ENCODE results near the gene OAT.

OAT gene

GRCh38 chr10:124458889-124459288, 40.2 kb upstream of the OAT start:
- H3K27ac ChIP-seq (ENCODE audit: low read depth, low read length, severe bottlenecking) = no peak overlapping the region
- H3K9me3 ChIP-seq (ENCODE audit: control insufficient read depth, low read length) = no peaks in the 10 kb centered on the region
- WGBS, 2 experiments (ENCODE audit: insufficient coverage in 2 of 2) = no CpG with 5 or more reads among the region's 2 CpGs

DNA sequence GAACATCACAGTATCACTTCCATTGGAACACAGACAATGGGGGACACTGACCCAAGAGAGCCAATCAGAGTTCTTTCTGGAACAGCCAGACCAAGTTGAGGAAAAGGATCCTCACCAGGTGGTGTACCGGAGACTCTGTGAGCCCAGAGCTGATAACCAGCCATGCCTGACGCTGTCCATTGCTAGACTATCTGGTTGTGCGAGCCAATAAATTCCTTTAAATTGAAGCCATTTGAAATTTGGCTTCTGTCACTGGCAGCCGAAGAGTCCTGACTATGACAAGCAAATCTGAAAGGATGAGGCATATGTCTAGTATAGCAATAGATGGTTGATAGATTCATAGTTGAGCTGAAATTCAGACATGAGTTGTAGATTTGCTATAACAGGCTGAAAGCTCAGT, 39.8 kb upstream of the OAT start:
- no peak overlapping the region for H3K4me3 ChIP-seq (ENCODE audit: extremely low read depth, insufficient read depth, low read length, poor library complexity, severe bottlenecking)
- 93 to 100% methylated on average over 4 of the region's 4 CpGs for WGBS, 2 experiments (ENCODE audit: insufficient coverage in 2 of 2)
- H3K4me1 ChIP-seq (ENCODE audit: control insufficient read depth, insufficient read depth, low read length, poor library complexity, severe bottlenecking) = peaks cover 5% of the 10 kb centered on the region
- no peaks in the 10 kb centered on the region for H3K36me3 ChIP-seq (ENCODE audit: control insufficient read depth, insufficient read depth, low read length)
- no peaks in the 10 kb centered on the region for H3K9me3 ChIP-seq (ENCODE audit: control insufficient read depth, low read length)
- H3K27ac ChIP-seq (ENCODE audit: low read depth, low read length, severe bottlenecking) = no peak overlapping the region

More at GRCh38 chr10:124458889-124459288, 40.2 kb upstream of the OAT start:
- Histone ChIP-seq H3K4me3 (ENCODE audit: extremely low read depth, insufficient read depth, low read length, poor library complexity, severe bottlenecking) (no peak overlapping the region), H3K4me1 (ENCODE audit: control insufficient read depth, insufficient read depth, low read length, poor library complexity, severe bottlenecking) (peaks cover 5% of the 10 kb centered on the region), H3K36me3 (ENCODE audit: control insufficient read depth, insufficient read depth, low read length) (no peaks in the 10 kb centered on the region)

DNA sequence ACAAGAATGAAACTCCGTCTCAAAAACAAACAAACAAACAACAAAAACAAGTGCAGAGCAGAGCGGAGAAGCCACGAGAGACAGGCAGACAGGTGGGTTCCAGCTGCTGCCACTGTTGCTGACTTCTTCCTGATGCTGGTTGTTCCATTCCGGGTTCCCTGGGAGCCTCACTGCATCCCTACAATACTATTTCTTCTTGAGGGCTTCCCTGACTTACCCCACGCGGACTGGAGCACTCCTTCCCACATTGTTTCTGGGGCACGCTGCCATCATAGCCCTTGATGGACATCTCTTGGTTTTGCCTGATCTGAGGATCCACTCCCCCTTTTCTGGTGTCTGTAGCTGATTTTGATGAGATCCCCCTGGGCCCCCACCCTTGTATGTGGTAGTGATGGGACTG, 36.7 kb upstream of the OAT start:
- Histone ChIP-seq H3K9me3 (ENCODE audit: control insufficient read depth, low read length) (no peaks in the 10 kb centered on the region), H3K4me1 (ENCODE audit: control insufficient read depth, insufficient read depth, low read length, poor library complexity, severe bottlenecking) (peaks cover 9% of the 10 kb centered on the region), H3K4me3 (ENCODE audit: extremely low read depth, insufficient read depth, low read length, poor library complexity, severe bottlenecking) (no peak overlapping the region), H3K27ac (ENCODE audit: low read depth, low read length, severe bottlenecking) (no peak overlapping the region), H3K36me3 (ENCODE audit: control insufficient read depth, insufficient read depth, low read length) (no peaks in the 10 kb centered on the region)
- 72 to 89% methylated on average over 6 to 7 of the region's 7 CpGs for WGBS, 2 experiments (ENCODE audit: insufficient coverage in 2 of 2)

DNA sequence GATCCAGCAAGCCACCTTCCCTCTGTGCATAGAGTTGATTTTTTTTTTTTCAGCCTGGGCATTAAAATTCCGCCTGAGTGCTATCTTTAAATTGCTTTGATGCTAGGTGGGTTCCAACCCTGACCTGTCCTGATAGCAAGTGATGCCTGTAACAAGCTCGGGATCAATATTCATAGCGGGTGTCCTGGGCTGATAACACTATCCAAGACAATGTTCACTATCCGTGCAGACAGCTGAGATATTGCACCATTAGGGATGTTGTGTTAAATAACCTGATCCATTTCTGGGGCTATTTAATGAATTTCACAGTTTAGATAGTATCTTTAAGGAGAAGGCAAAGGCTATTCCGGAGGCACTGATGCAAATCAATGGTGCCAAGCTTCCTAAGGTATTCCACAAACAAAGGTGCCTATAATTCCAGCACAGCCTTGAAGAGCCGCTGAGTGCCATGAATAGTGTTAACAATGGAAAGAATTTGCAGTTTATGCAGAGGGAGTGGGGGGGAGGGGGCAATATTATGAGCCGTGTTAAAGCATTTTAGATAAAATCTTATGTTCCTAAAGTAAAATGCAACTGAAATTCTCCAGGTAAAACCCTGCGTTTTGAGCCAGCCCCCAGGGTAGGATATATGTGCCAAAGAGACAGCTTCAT, 35.4 kb upstream of the OAT start:
- H3K9me3 ChIP-seq (ENCODE audit: control insufficient read depth, low read length) = no peaks in the 10 kb centered on the region
- H3K36me3 ChIP-seq (ENCODE audit: control insufficient read depth, insufficient read depth, low read length) = no peaks in the 10 kb centered on the region
- WGBS, 2 experiments (ENCODE audit: insufficient coverage in 2 of 2) = 25 to 35% methylated on average over 5 to 6 of the region's 8 CpGs
- H3K27ac ChIP-seq (ENCODE audit: low read depth, low read length, severe bottlenecking) = no peak overlapping the region
- H3K4me1 ChIP-seq (ENCODE audit: control insufficient read depth, insufficient read depth, low read length, poor library complexity, severe bottlenecking) = peaks cover 9% of the 10 kb centered on the region
- H3K4me3 ChIP-seq (ENCODE audit: extremely low read depth, insufficient read depth, low read length, poor library complexity, severe bottlenecking) = no peak overlapping the region

DNA sequence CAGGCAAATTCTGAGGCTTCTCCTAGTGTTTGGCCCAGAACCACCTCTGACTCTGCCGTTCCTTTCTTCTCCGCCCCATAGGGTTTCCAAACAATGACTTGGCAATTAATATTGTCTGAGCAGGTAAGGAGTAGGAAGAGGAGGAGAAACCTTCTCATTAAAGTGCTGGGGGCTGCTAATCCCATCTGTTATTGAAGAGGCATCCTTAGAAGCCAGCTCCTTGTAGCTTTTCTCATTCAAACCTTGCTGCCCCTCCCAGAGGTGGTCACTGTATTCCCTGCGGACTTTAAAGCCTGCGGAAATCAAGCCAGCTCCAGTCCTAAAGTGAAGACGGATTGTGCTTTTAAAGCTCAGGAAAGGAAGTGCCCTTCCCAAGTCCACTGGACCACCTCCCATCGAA, 32.6 kb upstream of the OAT start:
- Histone ChIP-seq H3K27ac (ENCODE audit: low read depth, low read length, severe bottlenecking) (no peak overlapping the region), H3K36me3 (ENCODE audit: control insufficient read depth, insufficient read depth, low read length) (no peaks in the 10 kb centered on the region), H3K9me3 (ENCODE audit: control insufficient read depth, low read length) (no peaks in the 10 kb centered on the region), H3K4me1 (ENCODE audit: control insufficient read depth, insufficient read depth, low read length, poor library complexity, severe bottlenecking) (peaks cover 12% of the 10 kb centered on the region), H3K4me3 (ENCODE audit: extremely low read depth, insufficient read depth, low read length, poor library complexity, severe bottlenecking) (no peak overlapping the region)
- 16 to 40% methylated on average over 6 of the region's 6 CpGs for WGBS, 2 experiments (ENCODE audit: insufficient coverage in 2 of 2)

GRCh38 chr10:124450783-124451057, 32.0 kb upstream of the OAT start:
- WGBS, 2 experiments (ENCODE audit: insufficient coverage in 2 of 2) = 7 to 24% methylated on average over 2 to 5 of the region's 5 CpGs
- no peaks in the 10 kb centered on the region for H3K9me3 ChIP-seq (ENCODE audit: control insufficient read depth, low read length)
- H3K36me3 ChIP-seq (ENCODE audit: control insufficient read depth, insufficient read depth, low read length) = no peaks in the 10 kb centered on the region
- no peak overlapping the region for H3K27ac ChIP-seq (ENCODE audit: low read depth, low read length, severe bottlenecking)
- no peak overlapping the region for H3K4me3 ChIP-seq (ENCODE audit: extremely low read depth, insufficient read depth, low read length, poor library complexity, severe bottlenecking)
- peaks cover 12% of the 10 kb centered on the region for H3K4me1 ChIP-seq (ENCODE audit: control insufficient read depth, insufficient read depth, low read length, poor library complexity, severe bottlenecking)

DNA sequence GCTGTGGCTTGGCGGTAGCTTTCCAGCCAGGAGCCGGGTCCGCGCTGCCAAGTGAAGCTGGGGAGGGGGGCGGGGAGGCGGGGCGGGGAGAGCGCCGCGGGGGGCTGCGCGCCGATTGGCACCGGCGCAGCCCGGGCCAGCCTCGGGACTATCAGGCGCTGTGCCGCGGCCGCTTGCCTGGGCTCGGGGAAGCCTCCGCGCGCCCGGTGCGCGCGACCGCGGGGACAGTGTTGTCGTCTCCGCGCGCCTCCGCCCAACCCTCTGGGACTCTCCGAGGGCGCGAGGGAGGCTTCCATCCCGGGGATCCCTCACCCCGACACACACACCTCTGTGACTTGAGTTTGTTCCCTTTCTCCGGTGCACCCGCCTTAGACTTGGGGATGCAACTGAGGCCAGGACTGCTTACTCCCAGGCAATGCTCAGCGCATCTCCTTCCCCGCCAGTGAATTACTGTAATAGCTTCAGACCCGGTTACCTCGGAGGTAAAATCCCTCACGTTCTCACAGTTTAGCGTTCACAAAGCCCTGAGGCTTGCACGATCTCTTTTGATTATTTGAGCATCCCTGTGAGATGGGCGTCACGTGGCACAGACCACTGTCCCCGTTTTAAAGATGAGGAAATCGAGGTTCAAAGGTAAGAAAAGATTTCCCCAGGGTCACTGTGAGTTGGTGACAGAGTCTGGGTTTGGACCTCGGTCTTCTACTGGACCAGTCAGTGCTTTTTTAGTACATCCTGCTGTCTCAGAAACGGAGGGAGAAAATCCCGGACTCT, 31.5 kb upstream of the OAT start, which contains the start of gene NKX1-2:
TSS of gene NKX1-2 (minus strand) at position 24 of the 771 bp plus-strand sequence. CDS start 92 bp downstream, outside the sequence.
- Histone ChIP-seq H3K9me3 (ENCODE audit: control insufficient read depth, low read length) (no peaks in the 10 kb centered on the region), H3K4me3 (ENCODE audit: extremely low read depth, insufficient read depth, low read length, poor library complexity, severe bottlenecking) (peak within 1 kb of the TSS; percentile 31), H3K27ac (ENCODE audit: low read depth, low read length, severe bottlenecking) (no peak within 1 kb of the TSS), H3K4me1 (ENCODE audit: control insufficient read depth, insufficient read depth, low read length, poor library complexity, severe bottlenecking) (peaks cover 12% of the 10 kb centered on the region), H3K36me3 (ENCODE audit: control insufficient read depth, insufficient read depth, low read length) (no peaks in the 10 kb centered on the region)
- 2 to 3% methylated on average over 41 to 43 of the region's 57 CpGs for WGBS, 2 experiments (ENCODE audit: insufficient coverage in 2 of 2)

DNA sequence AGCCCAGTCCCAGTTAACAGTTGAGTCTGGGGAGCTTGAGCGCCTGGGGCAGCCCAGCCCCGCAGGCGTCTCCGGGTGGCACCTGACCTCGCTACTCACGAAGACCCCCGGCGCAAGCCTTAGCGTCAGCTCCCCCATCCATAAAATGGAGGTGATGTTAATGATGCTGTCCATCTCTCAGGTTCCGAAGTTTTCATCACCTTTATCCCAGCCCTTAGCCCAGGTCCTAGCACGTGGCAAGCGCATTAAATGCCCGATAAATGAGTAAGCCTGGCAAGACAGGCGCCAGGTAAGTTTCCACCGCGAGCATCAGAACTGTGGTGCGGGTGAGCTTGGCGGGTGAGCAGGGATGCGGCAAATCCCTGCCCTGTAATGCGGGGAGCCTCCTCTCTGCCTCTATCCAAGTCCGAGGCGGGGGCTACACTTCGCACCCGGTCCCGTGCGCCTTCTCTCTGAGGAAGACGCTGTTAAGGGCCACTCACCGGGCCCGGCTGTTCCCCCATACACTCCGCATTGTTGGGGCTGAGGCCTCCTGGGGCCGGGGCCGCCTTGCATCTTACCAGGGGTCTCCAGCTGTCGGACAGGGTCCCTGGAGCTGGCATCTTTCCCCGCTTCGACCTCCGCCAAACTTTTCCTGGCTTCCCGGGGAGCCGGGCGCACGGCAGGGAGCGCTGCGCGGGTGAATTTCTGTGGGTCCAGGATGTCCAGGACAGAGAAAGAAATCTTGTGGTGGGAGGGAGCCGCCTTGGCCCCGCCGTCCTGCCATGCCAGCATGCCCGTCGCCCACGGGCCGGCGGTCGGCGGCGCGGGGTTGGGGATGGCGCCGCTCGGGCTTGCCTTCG, 30.7 kb upstream of the OAT start:
- Histone ChIP-seq H3K4me1 (ENCODE audit: control insufficient read depth, insufficient read depth, low read length, poor library complexity, severe bottlenecking) (peaks cover 12% of the 10 kb centered on the region), H3K4me3 (ENCODE audit: extremely low read depth, insufficient read depth, low read length, poor library complexity, severe bottlenecking) (peak overlapping the region; percentile 31), H3K9me3 (ENCODE audit: control insufficient read depth, low read length) (no peaks in the 10 kb centered on the region), H3K27ac (ENCODE audit: low read depth, low read length, severe bottlenecking) (no peak overlapping the region), H3K36me3 (ENCODE audit: control insufficient read depth, insufficient read depth, low read length) (no peaks in the 10 kb centered on the region)
- 0 to 1% methylated on average over 31 to 40 of the region's 59 CpGs for WGBS, 2 experiments (ENCODE audit: insufficient coverage in 2 of 2)

- no peaks in the 10 kb centered on the region for H3K36me3 ChIP-seq (ENCODE audit: control insufficient read depth, insufficient read depth, low read length)
- H3K9me3 ChIP-seq (ENCODE audit: control insufficient read depth, low read length) = no peaks in the 10 kb centered on the region
- H3K4me1 ChIP-seq (ENCODE audit: control insufficient read depth, insufficient read depth, low read length, poor library complexity, severe bottlenecking) = peaks cover 12% of the 10 kb centered on the region
- no peak overlapping the region for H3K27ac ChIP-seq (ENCODE audit: low read depth, low read length, severe bottlenecking)
- peak overlapping the region; percentile 31 for H3K4me3 ChIP-seq (ENCODE audit: extremely low read depth, insufficient read depth, low read length, poor library complexity, severe bottlenecking)
- 1 to 2% methylated on average over 21 to 22 of the region's 26 CpGs for whole genome bisulfite sequencing, 2 experiments (ENCODE audit: insufficient coverage in 2 of 2)
These were observed 30.0 kb upstream of the OAT start for GRCh38 chr10:124448696-124449169.

GRCh38 chr10:124447751-124448466, 29.2 kb upstream of the OAT start:
- Histone ChIP-seq H3K4me1 (ENCODE audit: control insufficient read depth, insufficient read depth, low read length, poor library complexity, severe bottlenecking) (peaks cover 12% of the 10 kb centered on the region), H3K36me3 (ENCODE audit: control insufficient read depth, insufficient read depth, low read length) (no peaks in the 10 kb centered on the region), H3K27ac (ENCODE audit: low read depth, low read length, severe bottlenecking) (no peak overlapping the region), H3K9me3 (ENCODE audit: control insufficient read depth, low read length) (no peaks in the 10 kb centered on the region), H3K4me3 (ENCODE audit: extremely low read depth, insufficient read depth, low read length, poor library complexity, severe bottlenecking) (peak overlapping the region; percentile 31)
- WGBS, 2 experiments (ENCODE audit: insufficient coverage in 2 of 2) = 1 to 3% methylated on average over 34 to 53 of the region's 60 CpGs

All from mesodermal cell (in vitro differentiated cells).